Psoas muscle (tissue), 8 donors: ENCODE results near the gene SLX9. TPM values are rescaled to one million over a fixed set of nuclear protein-coding genes. Genes with fewer than 3 reads are reported as not detected.

Source experiments
- ATAC-seq, 4 donors: fragments of 200-7000 bp; cut with Tn5 transposase; one replicate each; pipeline ENCODE4 v1.9.1; 2020; ENCODE audit warnings: moderate library complexity in 3 of 4, mild to moderate bottlenecking in 2 of 4
- DNase-seq, 2 donors: peaks; one replicate each; pipeline ENCODE4 v3.0.0-alpha.2; 2020
- H3K27ac ChIP-seq: fragments of 200-600 bp; one replicate; pipeline ENCODE4 v1.8.0; 2022
- H3K27me3 ChIP-seq, 3 donors: fragments of 200-600 bp in 1 of 3; one replicate each; pipeline versions ENCODE4 v1.6.1 to v1.8.0; 2013 to 2022; ENCODE audit warnings: low read length in 2 of 3, mild to moderate bottlenecking in 2 of 3, moderate library complexity in 1 of 3; ENCODE audit not compliant: insufficient read depth in 3 of 3
- H3K36me3 ChIP-seq, 2 donors: fragments of 200-600 bp in 1 of 2; one replicate each; pipeline versions ENCODE4 v1.6.1 to v1.8.0; 2013 to 2022; ENCODE audit warnings: low read depth in 1 of 2, mild to moderate bottlenecking in 1 of 2, moderate library complexity in 1 of 2; ENCODE audit not compliant: insufficient read depth in 1 of 2
- H3K4me1 ChIP-seq: fragments of 200-600 bp; one replicate; pipeline ENCODE4 v1.8.0; 2022
- H3K4me3 ChIP-seq: fragments of 200-600 bp; one replicate; pipeline ENCODE4 v1.8.0; 2022; ENCODE audit warnings: mild to moderate bottlenecking
- H3K9me3 ChIP-seq: fragments of 200-600 bp; one replicate; pipeline ENCODE4 v1.8.0; 2022
- WGBS, 3 donors: extraction: QIAGEN DNeasy Blood & Tissue Kit; methylation state at CpG; one replicate each; pipeline versions ENCODE4 v1.1.6 to v1.1.7; 2013; 5-methylcytosine and 5-hydroxymethylcytosine counted together
- intact Hi-C, 2 donors: fragments of 100-400 bp; cut with DNase I; formaldehyde crosslinking; loops; one replicate each; pipeline versions ENCODE4 v1.11.0 to v1.14.2; 2022
- polyA plus RNA-seq, 3 donors: library from polyadenylated mRNA; stranded (reverse); fragments of 200-250 nt; gene quantifications; one replicate each; pipeline ENCODE4 v1.2.3, GENCODE V29; 2013
- total RNA-seq, 4 donors: library from RNA; stranded (reverse); fragmentation: NEBNext Ultra II Directional in 2 of 4; extraction: Animal tissue kit (Norgen Biotek cat#: 25700) in 2 of 4; gene quantifications; one replicate each; pipeline versions ENCODE4 v1.2.1 to v1.2.4, GENCODE V29; 2021 to 2023
- TF ChIP-seq, protein P1 (sequence below): fragments of 200-600 bp; IDR thresholded peaks from one replicate; pipeline ENCODE4 v1.8.0; 2022; ENCODE audit warnings: antibody characterized with exemption
- donor health status: healthy with polysubstance abuse.
- donor health status: DM: no; HTN: no; CAD: no; lungs with moderate emphysema.
- donor health status: Bipolar disorder and iron deficiency.
- donor health status: healthy.
- donor health status: DM: yes; HTN: yes; CAD: no.
- donor health status: DM: no; HTN: no; CAD: no.
- donor health status: DM: no; HTN: no; CAD: no.
- donor health status: DM: yes; HTN: yes; CAD: no.

The SLX9 gene
- total and polyA plus RNA-seq, 7 donors: 20.2 to 69.2 (median 30.1) TPM

DNA sequence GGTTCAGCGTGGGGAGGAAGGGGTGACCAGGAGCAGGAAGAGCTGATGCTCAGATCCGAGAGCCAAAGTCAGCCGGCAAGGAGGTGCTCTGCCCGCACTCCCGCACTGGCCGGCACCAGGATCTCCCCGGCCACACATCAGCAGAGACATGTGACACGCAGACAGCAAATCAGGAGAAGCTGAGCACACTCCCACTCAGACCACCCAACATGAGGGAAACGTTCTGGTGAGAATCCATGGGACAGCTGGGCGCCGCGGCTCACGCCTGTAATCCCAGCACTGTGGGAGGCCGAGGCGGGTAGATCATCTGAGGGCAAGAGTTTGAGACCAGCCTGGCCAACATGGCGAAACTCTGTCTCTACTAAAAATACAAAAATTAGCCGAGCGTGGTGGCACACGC is 47.7 kb upstream of the SLX9 start:
- H3K36me3 ChIP-seq: no peaks in the 10 kb centered on the region
- peaks cover 0 to 17% (median 7%) of the 10 kb centered on the region in 3 donors for H3K27me3 ChIP-seq
- peak in 1 of 2 donors; percentile 4 for DNase-seq

DNA sequence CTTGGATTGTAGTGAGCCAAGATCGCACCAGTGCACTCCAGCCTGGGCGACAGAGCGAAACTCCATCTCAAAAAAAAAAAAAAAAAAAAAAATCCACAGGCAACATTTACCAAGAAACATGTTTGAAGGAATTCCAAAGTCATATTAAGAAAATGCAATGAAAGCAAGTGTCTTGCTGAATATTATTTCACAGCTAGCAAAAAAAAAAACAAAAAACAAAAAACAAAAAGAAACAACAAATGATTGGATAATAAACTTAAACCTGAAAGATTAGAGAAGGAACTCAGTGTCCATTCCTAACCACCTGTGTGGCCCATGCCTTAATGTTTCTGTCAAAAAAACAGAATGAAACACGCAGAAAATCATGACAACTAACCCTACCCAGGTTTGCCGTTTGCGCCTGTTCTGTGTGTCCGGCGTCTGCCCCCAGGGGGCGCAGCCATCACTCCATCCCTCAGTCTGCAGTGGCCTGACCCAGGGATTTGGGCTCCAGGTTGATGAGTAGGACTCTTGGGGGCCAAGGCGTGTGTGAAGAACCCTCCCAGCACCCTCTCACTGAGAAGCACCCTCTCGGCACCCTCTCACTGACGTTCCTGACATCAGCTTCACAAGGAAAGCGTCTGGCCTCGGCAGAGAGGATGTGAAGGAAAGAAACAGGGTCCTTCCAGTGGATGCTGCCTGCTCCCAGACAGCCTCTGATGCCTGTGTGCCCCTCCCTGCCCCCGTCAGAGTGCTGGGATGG is 47.1 kb upstream of the SLX9 start:
- ATAC-seq: peak; percentile 66 to 86 (median 74)
- 45 to 56% (median 47%) methylated on average over 15 of the region's 15 CpGs for WGBS, 3 donors
- peaks cover 0 to 17% (median 7%) of the 10 kb centered on the region in 3 donors for H3K27me3 ChIP-seq

More for the DNA sequence above, 47.7 kb upstream of the SLX9 start:
- 31 to 32% (median 32%) methylated on average over 18 to 19 of the region's 19 CpGs for WGBS, 3 donors
- Histone ChIP-seq H3K9me3 (no peaks in the 10 kb centered on the region), H3K4me1 (no peaks in the 10 kb centered on the region), H3K4me3 (no peak overlapping the region), H3K27ac (no peak overlapping the region)
- intact Hi-C loops: loop anchor here (2.0 kb wide), 2 partner anchors 41 to 245 kb away; no protein-coding TSS in a partner anchor
- peak in 1 of 4 donors; percentile 43 for ATAC-seq
- TF ChIP-seq, protein P1, sequence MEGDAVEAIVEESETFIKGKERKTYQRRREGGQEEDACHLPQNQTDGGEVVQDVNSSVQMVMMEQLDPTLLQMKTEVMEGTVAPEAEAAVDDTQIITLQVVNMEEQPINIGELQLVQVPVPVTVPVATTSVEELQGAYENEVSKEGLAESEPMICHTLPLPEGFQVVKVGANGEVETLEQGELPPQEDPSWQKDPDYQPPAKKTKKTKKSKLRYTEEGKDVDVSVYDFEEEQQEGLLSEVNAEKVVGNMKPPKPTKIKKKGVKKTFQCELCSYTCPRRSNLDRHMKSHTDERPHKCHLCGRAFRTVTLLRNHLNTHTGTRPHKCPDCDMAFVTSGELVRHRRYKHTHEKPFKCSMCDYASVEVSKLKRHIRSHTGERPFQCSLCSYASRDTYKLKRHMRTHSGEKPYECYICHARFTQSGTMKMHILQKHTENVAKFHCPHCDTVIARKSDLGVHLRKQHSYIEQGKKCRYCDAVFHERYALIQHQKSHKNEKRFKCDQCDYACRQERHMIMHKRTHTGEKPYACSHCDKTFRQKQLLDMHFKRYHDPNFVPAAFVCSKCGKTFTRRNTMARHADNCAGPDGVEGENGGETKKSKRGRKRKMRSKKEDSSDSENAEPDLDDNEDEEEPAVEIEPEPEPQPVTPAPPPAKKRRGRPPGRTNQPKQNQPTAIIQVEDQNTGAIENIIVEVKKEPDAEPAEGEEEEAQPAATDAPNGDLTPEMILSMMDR: no peak

DNA sequence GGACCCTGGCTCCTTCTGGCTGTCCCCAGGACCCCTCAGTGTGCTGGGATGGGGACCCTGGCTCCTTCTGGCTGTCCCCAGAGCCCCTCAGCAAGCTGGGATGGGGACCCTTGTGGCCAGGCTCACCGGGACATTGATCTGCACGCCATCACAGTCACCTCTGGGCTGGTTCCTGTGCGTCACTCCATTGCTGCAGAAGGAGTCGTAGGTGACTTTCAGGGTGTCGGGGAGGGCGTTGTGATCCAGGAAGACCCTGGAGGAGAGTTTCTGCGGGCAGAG is 46.6 kb upstream of the SLX9 start:
- Histone ChIP-seq H3K36me3 (no peaks in the 10 kb centered on the region), H3K27ac (no peak overlapping the region), H3K4me3 (no peak overlapping the region), H3K9me3 (no peaks in the 10 kb centered on the region), H3K4me1 (no peaks in the 10 kb centered on the region), H3K27me3 (peaks cover 0 to 18% (median 7%) of the 10 kb centered on the region in 3 donors)
- ATAC-seq (no peak), DNase-seq (no peak)
- intact Hi-C loops: loop anchor here (1.0 to 2.0 kb wide), 3 partner anchors 39 to 244 kb away; no protein-coding TSS in a partner anchor
- WGBS, 3 donors: 90 to 94% (median 93%) methylated on average over 7 of the region's 7 CpGs
- TF ChIP-seq, protein P1: no peak

More for the DNA sequence above, 47.1 kb upstream of the SLX9 start:
- TF ChIP-seq, protein P1: peak; percentile 78
- no peaks in the 10 kb centered on the region for H3K4me1 ChIP-seq
- intact Hi-C loops: loop anchor here (1.0 to 2.0 kb wide), 3 partner anchors 40 to 244 kb away; no protein-coding TSS in a partner anchor
- no peak overlapping the region for H3K27ac ChIP-seq
- no peak overlapping the region for H3K4me3 ChIP-seq
- H3K36me3 ChIP-seq: no peaks in the 10 kb centered on the region
- peak; percentile 70 to 80 for DNase-seq
- no peaks in the 10 kb centered on the region for H3K9me3 ChIP-seq

DNA sequence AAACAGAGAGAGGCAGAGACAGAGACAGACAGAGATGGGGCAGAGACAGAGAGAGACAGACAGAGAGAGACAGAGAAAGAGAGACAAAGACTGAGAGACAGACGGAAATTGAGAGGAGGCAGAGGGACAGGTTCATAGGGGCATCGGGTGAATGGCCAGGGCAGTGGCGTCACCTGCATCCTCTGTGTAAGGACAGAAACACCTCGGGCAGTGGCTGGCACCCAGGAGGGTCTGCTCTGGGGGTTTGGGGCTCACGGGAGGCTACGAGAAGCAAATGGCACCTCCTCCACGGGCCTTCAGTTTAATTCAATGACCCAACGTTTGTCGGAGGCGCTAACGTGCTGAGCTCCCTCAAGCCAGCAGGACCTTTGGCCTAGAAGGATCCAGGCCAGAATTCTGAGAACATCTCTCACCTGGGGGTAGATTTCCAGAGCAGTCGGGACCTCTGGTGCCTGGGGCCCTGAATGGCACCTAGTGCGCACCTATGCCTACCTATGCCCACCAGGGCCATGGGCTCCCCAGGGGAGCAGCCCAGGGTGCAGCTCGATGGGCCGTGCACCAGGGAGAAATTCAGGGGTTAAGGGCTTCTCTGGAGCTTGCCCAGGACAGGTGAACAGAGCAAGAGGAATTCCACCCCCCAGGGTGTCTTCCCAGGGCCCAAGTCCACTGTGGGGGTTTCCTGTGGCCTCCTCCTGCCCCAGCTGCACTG is 45.7 kb upstream of the SLX9 start:
- intact Hi-C loops: loop anchor here (1.0 to 2.0 kb wide), 3 partner anchors 38 to 243 kb away; no protein-coding TSS in a partner anchor
- WGBS, 3 donors: 86 to 89% (median 88%) methylated on average over 15 of the region's 15 CpGs
- no peaks in the 10 kb centered on the region for H3K36me3 ChIP-seq
- DNase-seq: peak in 1 of 2 donors; percentile 4
- H3K27ac ChIP-seq: no peak overlapping the region
- H3K27me3 ChIP-seq: peaks cover 0 to 27% (median 7%) of the 10 kb centered on the region in 3 donors
- H3K9me3 ChIP-seq: no peaks in the 10 kb centered on the region
- H3K4me1 ChIP-seq: no peaks in the 10 kb centered on the region
- TF ChIP-seq, protein P1: no peak
- H3K4me3 ChIP-seq: no peak overlapping the region
- ATAC-seq: no peak
